ENCODE measurements around the gene NT5DC4. TPM values are rescaled to one million over a fixed set of nuclear protein-coding genes. Genes with fewer than 3 reads are reported as not detected.

NT5DC4 gene
- total RNA-seq, 2 experiments from 2014 or later = not detected

DNA sequence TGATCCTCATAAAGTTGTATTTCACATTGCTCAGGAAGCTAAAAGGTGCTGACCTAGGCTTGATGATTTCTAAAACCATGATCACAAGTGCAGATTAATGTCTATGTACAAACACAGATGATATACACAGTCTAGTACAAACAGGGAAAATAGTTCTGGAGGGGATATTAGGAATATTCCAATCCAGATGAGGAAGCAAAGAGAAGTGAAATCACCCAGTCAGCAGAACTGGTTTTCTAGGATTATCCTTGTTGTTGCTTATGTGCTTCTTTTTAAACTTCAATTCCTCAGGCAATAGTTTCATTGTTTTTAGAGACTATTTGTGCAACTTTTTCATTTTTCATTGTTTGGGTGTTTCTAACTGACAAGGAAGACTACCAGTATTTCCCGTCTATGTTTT lies 58.8 kb downstream of the NT5DC4 start:
- Histone ChIP-seq H3K79me2 (ENCODE audit: insufficient read depth, low read depth, low read length) (no peaks in the 10 kb centered on the region), H3K4me3 (ENCODE audit: low read depth, low read length, poor library complexity, severe bottlenecking) (no peak overlapping the region), H2AFZ (ENCODE audit: low read length) (no peak overlapping the region), H4K20me1 (ENCODE audit: insufficient read depth, low read length) (no peaks in the 10 kb centered on the region), H3K36me3 (ENCODE audit: insufficient read depth, low read length) (no peaks in the 10 kb centered on the region), H3K27ac (ENCODE audit: low read depth, low read length, poor library complexity, severe bottlenecking) (no peak overlapping the region), H3K4me1 (ENCODE audit: insufficient read depth, low read length, poor library complexity, severe bottlenecking) (peaks cover 9% of the 10 kb centered on the region), H3K9me3 (ENCODE audit: low read length) (no peaks in the 10 kb centered on the region), H3K4me2 (ENCODE audit: low read length) (no peak overlapping the region), H3K9me2 (ENCODE audit: insufficient read depth, low read length) (no peaks in the 10 kb centered on the region)
- intact Hi-C loops (cut with micrococcal nuclease; ENCODE audit: unreplicated experiment) = no loop called here
- POLR2A ChIA-PET = no interaction called here
- no TSS peak for BruUV-seq (replicated peaks)
- TF ChIP-seq, protein P1, sequence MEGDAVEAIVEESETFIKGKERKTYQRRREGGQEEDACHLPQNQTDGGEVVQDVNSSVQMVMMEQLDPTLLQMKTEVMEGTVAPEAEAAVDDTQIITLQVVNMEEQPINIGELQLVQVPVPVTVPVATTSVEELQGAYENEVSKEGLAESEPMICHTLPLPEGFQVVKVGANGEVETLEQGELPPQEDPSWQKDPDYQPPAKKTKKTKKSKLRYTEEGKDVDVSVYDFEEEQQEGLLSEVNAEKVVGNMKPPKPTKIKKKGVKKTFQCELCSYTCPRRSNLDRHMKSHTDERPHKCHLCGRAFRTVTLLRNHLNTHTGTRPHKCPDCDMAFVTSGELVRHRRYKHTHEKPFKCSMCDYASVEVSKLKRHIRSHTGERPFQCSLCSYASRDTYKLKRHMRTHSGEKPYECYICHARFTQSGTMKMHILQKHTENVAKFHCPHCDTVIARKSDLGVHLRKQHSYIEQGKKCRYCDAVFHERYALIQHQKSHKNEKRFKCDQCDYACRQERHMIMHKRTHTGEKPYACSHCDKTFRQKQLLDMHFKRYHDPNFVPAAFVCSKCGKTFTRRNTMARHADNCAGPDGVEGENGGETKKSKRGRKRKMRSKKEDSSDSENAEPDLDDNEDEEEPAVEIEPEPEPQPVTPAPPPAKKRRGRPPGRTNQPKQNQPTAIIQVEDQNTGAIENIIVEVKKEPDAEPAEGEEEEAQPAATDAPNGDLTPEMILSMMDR (conservative IDR thresholded peaks at IDR 0.05; ENCODE audit: low read length) = no peak
- TF ChIP-seq EZH2phosphoT487 (IDR thresholded peaks at IDR 0.05; ENCODE audit: borderline replicate concordance, low read depth, low read length) = no peak
- DNase-seq (ENCODE audit: low spot score) = no peak
- CTCF ChIA-PET (ENCODE audit: unreplicated experiment) = no interaction called here

DNA sequence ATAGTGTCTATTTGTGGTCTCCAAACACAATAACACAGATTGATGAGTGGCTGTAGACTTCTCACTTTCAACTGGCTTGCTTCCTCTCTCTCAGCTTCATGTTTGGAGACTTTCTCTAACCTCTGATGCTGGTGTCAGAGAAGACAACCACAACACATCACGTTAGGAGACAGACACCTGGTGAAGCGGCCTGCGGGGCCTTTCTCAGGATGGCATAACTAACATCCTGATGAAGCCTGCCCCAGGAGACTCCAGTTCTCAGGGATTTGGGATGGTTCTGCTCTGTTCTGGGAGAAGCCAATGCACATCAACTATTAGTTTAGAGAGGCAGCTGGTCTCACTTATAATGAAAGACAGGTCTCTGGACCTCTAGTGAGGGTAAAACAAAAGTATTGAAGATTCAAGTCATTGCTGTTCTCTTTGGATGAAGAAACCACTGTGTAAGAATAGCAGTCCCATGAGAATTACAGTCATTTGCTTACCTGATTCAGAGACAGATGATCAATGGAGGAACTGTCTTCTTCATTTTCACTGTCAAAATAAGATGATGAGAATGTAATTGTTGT lies 61.5 kb downstream of the NT5DC4 start:
- no peak overlapping the region for H3K4me2 ChIP-seq (ENCODE audit: low read length)
- no TSS peak for BruUV-seq (replicated peaks)
- H3K4me1 ChIP-seq (ENCODE audit: insufficient read depth, low read length, poor library complexity, severe bottlenecking) = peaks cover 9% of the 10 kb centered on the region
- H3K36me3 ChIP-seq (ENCODE audit: insufficient read depth, low read length) = no peaks in the 10 kb centered on the region
- H4K20me1 ChIP-seq (ENCODE audit: insufficient read depth, low read length) = no peaks in the 10 kb centered on the region
- ChIA-PET POLR2A (interaction anchor here (0.6 to 1.5 kb wide), 3 partner anchors 8 to 164 kb away, joined by 3 read pairs; no protein-coding TSS in a partner anchor), CTCF (ENCODE audit: unreplicated experiment) (no interaction called here)
- no peaks in the 10 kb centered on the region for H3K79me2 ChIP-seq (ENCODE audit: insufficient read depth, low read depth, low read length)
- TF ChIP-seq EZH2phosphoT487 (IDR thresholded peaks at IDR 0.05; ENCODE audit: borderline replicate concordance, low read depth, low read length) = no peak
- TF ChIP-seq, protein P1 (conservative IDR thresholded peaks at IDR 0.05; ENCODE audit: low read length) = no peak
- no peak overlapping the region for H3K27ac ChIP-seq (ENCODE audit: low read depth, low read length, poor library complexity, severe bottlenecking)
- intact Hi-C loops (cut with micrococcal nuclease; ENCODE audit: unreplicated experiment) = no loop called here
- H3K9me2 ChIP-seq (ENCODE audit: insufficient read depth, low read length) = no peaks in the 10 kb centered on the region
- no peak for DNase-seq (ENCODE audit: low spot score)
- no peak overlapping the region for H2AFZ ChIP-seq (ENCODE audit: low read length)
- no peaks in the 10 kb centered on the region for H3K9me3 ChIP-seq (ENCODE audit: low read length)
- no peak overlapping the region for H3K4me3 ChIP-seq (ENCODE audit: low read depth, low read length, poor library complexity, severe bottlenecking)

DNA sequence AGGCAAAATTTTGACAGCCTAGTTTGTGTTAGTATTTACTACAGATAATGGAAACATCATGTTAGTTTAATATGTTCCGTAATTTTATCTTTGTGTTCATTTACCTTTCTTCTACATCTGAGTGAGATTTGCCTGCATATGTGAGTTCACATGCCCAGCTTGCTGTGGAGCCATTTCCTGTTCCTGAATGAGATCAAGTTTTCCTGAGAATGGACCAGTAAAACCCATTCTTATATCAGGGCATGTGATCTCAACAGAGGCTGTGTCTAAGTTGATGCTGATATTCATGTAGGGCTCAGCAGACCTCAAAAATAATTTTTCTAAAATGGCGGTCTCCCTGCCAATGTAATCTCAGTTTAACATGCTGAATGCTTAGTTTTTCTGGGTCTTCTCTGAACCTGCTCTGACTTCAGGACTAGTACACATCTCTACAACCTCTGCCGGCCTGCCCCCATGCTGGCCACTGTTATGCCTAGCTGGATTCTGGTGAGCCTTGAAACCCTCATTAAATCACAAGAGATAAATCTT lies 62.4 kb downstream of the NT5DC4 start:
- Histone ChIP-seq H3K4me3 (ENCODE audit: low read depth, low read length, poor library complexity, severe bottlenecking) (no peak overlapping the region), H3K4me1 (ENCODE audit: insufficient read depth, low read length, poor library complexity, severe bottlenecking) (peaks cover 9% of the 10 kb centered on the region), H3K9me3 (ENCODE audit: low read length) (no peaks in the 10 kb centered on the region), H3K9me2 (ENCODE audit: insufficient read depth, low read length) (no peaks in the 10 kb centered on the region), H3K27ac (ENCODE audit: low read depth, low read length, poor library complexity, severe bottlenecking) (no peak overlapping the region), H3K36me3 (ENCODE audit: insufficient read depth, low read length) (no peaks in the 10 kb centered on the region), H2AFZ (ENCODE audit: low read length) (no peak overlapping the region), H3K79me2 (ENCODE audit: insufficient read depth, low read depth, low read length) (no peaks in the 10 kb centered on the region), H4K20me1 (ENCODE audit: insufficient read depth, low read length) (no peaks in the 10 kb centered on the region), H3K4me2 (ENCODE audit: low read length) (no peak overlapping the region)
- TF ChIP-seq, protein P1 (conservative IDR thresholded peaks at IDR 0.05; ENCODE audit: low read length) = no peak
- no peak for TF ChIP-seq EZH2phosphoT487 (IDR thresholded peaks at IDR 0.05; ENCODE audit: borderline replicate concordance, low read depth, low read length)
- intact Hi-C loops (cut with micrococcal nuclease; ENCODE audit: unreplicated experiment) = no loop called here
- BruUV-seq (replicated peaks) = no TSS peak
- CTCF ChIA-PET (ENCODE audit: unreplicated experiment) = no interaction called here
- POLR2A ChIA-PET = interaction anchor here (1.5 kb wide), 1 partner anchor 10 kb away, joined by 3 read pairs; no protein-coding TSS in a partner anchor
- no peak for DNase-seq (ENCODE audit: low spot score)

All from OCI-LY7 (cell line).